MM.1S (cell line): ENCODE results near the gene GINS2.

Experiments
- DNase-seq: peaks from one replicate; pipeline ENCODE4 v3.0.0-alpha.2; 2015
- H2AFZ ChIP-seq: fragments of 300-600 bp; sonication (generic); 2 replicates; pipeline ENCODE4 v1.6.0; 2016; ENCODE audit warnings: antibody characterized with exemption, low read length
- H3F3A ChIP-seq: fragments of 300-600 bp; sonication (generic); 2 replicates; pipeline ENCODE4 v1.6.1; 2016; ENCODE audit warnings: mild to moderate bottlenecking, antibody characterized with exemption, low read length, moderate library complexity, mixed read lengths; ENCODE audit not compliant: insufficient read depth
- H3K27ac ChIP-seq: fragments of 300-600 bp; sonication (generic); 2 replicates; pipeline ENCODE4 v1.5.1; 2016; ENCODE audit warnings: mild to moderate bottlenecking, low read length
- H3K27me3 ChIP-seq: fragments of 300-600 bp; sonication (generic); replicated peaks from 2 replicates; pipeline ENCODE4 v1.6.0; 2016; ENCODE audit warnings: low read length; ENCODE audit not compliant: insufficient read depth
- H3K36me3 ChIP-seq: fragments of 300-600 bp; sonication (generic); replicated peaks from 2 replicates; pipeline ENCODE4 v1.6.1; 2016; ENCODE audit warnings: mild to moderate bottlenecking, low read length, mixed read lengths; ENCODE audit not compliant: insufficient read depth
- H3K4me1 ChIP-seq: fragments of 300-600 bp; sonication (generic); 2 replicates; pipeline ENCODE4 v1.6.1; 2016; ENCODE audit warnings: low read length, mixed read lengths
- H3K4me2 ChIP-seq: fragments of 300-600 bp; sonication (generic); 2 replicates; pipeline ENCODE4 v1.6.0; 2016; ENCODE audit warnings: low read depth, low read length
- H3K4me3 ChIP-seq: fragments of 300-600 bp; sonication (generic); 2 replicates; pipeline ENCODE4 v1.5.1; 2016; ENCODE audit warnings: low read length, mixed read lengths
- H3K79me2 ChIP-seq: fragments of 300-600 bp; sonication (generic); 2 replicates; pipeline ENCODE4 v1.6.1; 2016; ENCODE audit warnings: mixed run types, low read length, mixed read lengths
- H3K9ac ChIP-seq: fragments of 300-600 bp; sonication (generic); 2 replicates; pipeline ENCODE4 v1.6.1; 2016; ENCODE audit warnings: low read length, mixed read lengths
- H3K9me2 ChIP-seq: fragments of 300-600 bp; sonication (generic); replicated peaks from 2 replicates; pipeline ENCODE4 v1.6.1; 2016; ENCODE audit warnings: mild to moderate bottlenecking, low read length, mixed read lengths; ENCODE audit not compliant: insufficient read depth
- H3K9me3 ChIP-seq: fragments of 300-600 bp; sonication (generic); replicated peaks from 2 replicates; pipeline ENCODE4 v1.6.1; 2016; ENCODE audit warnings: mild to moderate bottlenecking, low read length, mixed read lengths; ENCODE audit not compliant: insufficient read depth
- H4K20me1 ChIP-seq: fragments of 300-600 bp; sonication (generic); 2 replicates; pipeline ENCODE4 v1.6.1; 2016; ENCODE audit warnings: mild to moderate bottlenecking, low read length, moderate library complexity, mixed read lengths; ENCODE audit not compliant: insufficient read depth
- CTCF ChIP-seq: fragments of 300-600 bp; sonication (generic); IDR thresholded peaks from 2 replicates; pipeline ENCODE4 v1.5.1; 2016; ENCODE audit warnings: antibody characterized with exemption, low read length, mixed read lengths
- EZH2 ChIP-seq: fragments of 300-600 bp; sonication (generic); optimal IDR thresholded peaks from 2 replicates; pipeline ENCODE3; 2017; ENCODE audit warnings: low read depth, mild to moderate bottlenecking, antibody characterized with exemption, low read length, mixed read lengths
- EZH2phosphoT487 ChIP-seq: fragments of 300-600 bp; sonication (generic); IDR thresholded peaks from 2 replicates; pipeline ENCODE4 v1.6.1; 2018; ENCODE audit warnings: antibody characterized with exemption, low read length

Gene GINS2

GRCh38 chr16:85717393-85718152 lies 28.8 kb upstream of the GINS2 start:
- TF ChIP-seq CTCF (peak; percentile 47), EZH2 (no peak)
- Histone ChIP-seq H4K20me1 (no peaks in the 10 kb centered on the region), H3K27me3 (peaks cover 18% of the 10 kb centered on the region; the same call in 1 of the 2 replicates), H3K27ac (no peak overlapping the region), H3K79me2 (no peaks in the 10 kb centered on the region), H3K9me2 (no peaks in the 10 kb centered on the region), H3F3A (no peaks in the 10 kb centered on the region), H3K4me3 (no peak overlapping the region), H2AFZ (no peak overlapping the region), H3K9me3 (no peaks in the 10 kb centered on the region), H3K4me1 (no peaks in the 10 kb centered on the region), H3K4me2 (no peak overlapping the region), H3K9ac (no peak overlapping the region), H3K36me3 (no peaks in the 10 kb centered on the region)
- DNase-seq, result peak; percentile 22

- Histone ChIP-seq H3K4me1 (no peaks in the 10 kb centered on the region), H3K4me2 (no peak overlapping the region), H3K9me3 (no peaks in the 10 kb centered on the region), H2AFZ (no peak overlapping the region), H3K79me2 (no peaks in the 10 kb centered on the region), H3F3A (no peaks in the 10 kb centered on the region), H4K20me1 (no peaks in the 10 kb centered on the region), H3K4me3 (no peak overlapping the region), H3K9me2 (no peaks in the 10 kb centered on the region), H3K36me3 (no peaks in the 10 kb centered on the region), H3K27ac (no peak overlapping the region), H3K27me3 (peaks cover 18% of the 10 kb centered on the region; the same call in 1 of the 2 replicates), H3K9ac (no peak overlapping the region)
- TF ChIP-seq CTCF (no peak), EZH2phosphoT487 (no peak), EZH2 (no peak)
- no peak for DNase-seq
Measured at GRCh38 chr16:85716680-85717038, 27.9 kb upstream of the GINS2 start.

- H3K4me2 ChIP-seq, result no peak overlapping the region
- H3K9ac ChIP-seq, result no peak overlapping the region
- no peak overlapping the region for H3K4me3 ChIP-seq
Measured at GRCh38 chr16:85716022-85716679, 27.4 kb upstream of the GINS2 start.

More at GRCh38 chr16:85716022-85716679, 27.4 kb upstream of the GINS2 start:
- no peaks in the 10 kb centered on the region for H3F3A ChIP-seq
- H2AFZ ChIP-seq, result no peak overlapping the region
- H3K4me1 ChIP-seq, result no peaks in the 10 kb centered on the region
- no peaks in the 10 kb centered on the region for H3K9me3 ChIP-seq
- H3K9me2 ChIP-seq, result no peaks in the 10 kb centered on the region
- no peaks in the 10 kb centered on the region for H3K79me2 ChIP-seq
- TF ChIP-seq CTCF (no peak), EZH2phosphoT487 (no peak), EZH2 (no peak)
- no peaks in the 10 kb centered on the region for H4K20me1 ChIP-seq
- DNase-seq, result no peak
- H3K27ac ChIP-seq, result no peak overlapping the region
- H3K36me3 ChIP-seq, result no peaks in the 10 kb centered on the region
- peaks cover 18% of the 10 kb centered on the region; the same call in 1 of the 2 replicates for H3K27me3 ChIP-seq
